D721Med (cell line): ENCODE results near the gene MSANTD2.

Source experiments
- DNase-seq: peaks from one replicate; pipeline ENCODE4 v3.0.0; 2011; ENCODE audit warnings: low spot score; ENCODE audit not compliant: insufficient read length
- FAIRE-seq: peaks from 2 replicates; lab custom pipeline; 2011; peaks lifted over from hg19 to GRCh38; lab: Jason Lieb, UNC
- CTCF ChIP-seq: IDR thresholded peaks from 2 replicates; pipeline ENCODE4 v1.5.1; 2012; ENCODE audit warnings: mild to moderate bottlenecking, control low read depth; ENCODE audit not compliant: insufficient read depth; ENCODE audit errors: missing control alignments

MSANTD2 gene

DNA sequence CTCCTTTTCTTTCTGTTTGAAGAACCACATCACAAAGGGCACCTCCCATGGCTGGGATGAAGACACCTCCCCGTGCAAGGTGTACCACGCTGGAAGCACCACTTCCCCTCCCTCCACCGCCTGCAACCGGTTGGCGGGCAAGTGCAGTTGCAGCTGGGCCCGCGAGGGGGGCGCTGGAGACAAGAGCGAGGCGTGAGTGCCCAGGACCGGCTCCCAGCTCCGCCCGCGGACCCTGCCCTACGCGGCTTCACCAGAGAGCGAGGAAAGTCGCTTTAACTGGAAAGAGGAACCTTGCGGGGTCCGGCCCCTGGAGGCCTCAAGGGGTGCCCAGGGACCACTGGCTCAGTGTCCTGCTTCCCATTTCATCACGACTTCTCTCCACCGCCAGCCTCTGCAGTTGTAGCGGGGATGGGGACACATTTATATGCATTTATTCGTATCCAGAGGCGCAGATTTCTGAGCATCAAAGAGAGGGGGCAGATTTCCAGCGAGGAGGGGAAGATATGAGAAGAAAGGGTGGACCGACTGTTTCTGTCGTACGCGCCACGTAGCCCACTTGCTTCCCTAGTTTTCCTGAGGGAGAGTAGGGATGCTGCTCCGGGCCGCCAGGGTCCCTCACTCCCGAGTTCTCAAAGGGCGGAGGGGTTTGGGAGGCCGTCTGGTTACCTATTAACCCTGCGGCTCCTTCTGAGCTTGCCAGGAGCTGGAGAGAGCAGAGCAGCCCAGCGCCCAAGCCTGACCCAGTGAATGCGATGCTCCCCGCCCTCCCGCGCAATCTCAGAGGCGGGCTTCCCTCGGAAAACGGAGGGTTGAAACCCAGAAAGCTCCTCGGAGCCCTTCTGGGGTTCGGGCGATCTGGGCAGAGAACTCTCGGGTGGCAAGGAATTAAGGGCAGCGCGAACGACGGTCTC lies 41.6 kb downstream of the MSANTD2 start:
- peak; percentile 58 for TF ChIP-seq CTCF
- no peak for FAIRE-seq
- no peak for DNase-seq

GRCh38 chr11:124757320-124757719 lies 42.9 kb downstream of the MSANTD2 start:
- DNase-seq (no peak), FAIRE-seq (no peak)
- no peak for TF ChIP-seq CTCF

GRCh38 chr11:124756753-124757227 lies 43.4 kb downstream of the MSANTD2 start:
- no peak for TF ChIP-seq CTCF
- FAIRE-seq (no peak), DNase-seq (no peak)

- TF ChIP-seq CTCF: no peak
- no peak for FAIRE-seq
- DNase-seq: no peak
Observed at GRCh38 chr11:124756033-124756752, 44.0 kb downstream of the MSANTD2 start.

DNA sequence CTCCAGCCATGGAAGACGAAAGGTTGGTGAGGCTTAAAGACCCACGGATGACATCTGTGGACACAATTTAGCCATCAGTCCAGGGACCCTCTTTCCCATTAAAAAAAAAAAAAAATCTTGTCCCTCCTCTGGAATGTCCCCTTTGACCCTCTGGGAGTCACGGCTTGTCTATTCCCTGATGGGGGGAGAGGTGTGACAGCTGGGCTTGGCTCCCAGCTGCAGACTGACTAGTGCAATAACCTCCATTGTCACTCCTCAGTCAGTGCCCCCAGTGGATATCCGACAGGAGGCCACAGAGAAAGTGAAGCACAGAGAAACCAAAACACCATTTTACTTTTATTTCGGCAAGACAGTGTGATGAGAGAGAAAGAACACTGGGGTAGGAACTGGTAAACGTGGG lies 45.5 kb downstream of the MSANTD2 start:
- FAIRE-seq (no peak), DNase-seq (no peak)
- no peak for TF ChIP-seq CTCF

GRCh38 chr11:124754309-124754708 lies 45.9 kb downstream of the MSANTD2 start:
- FAIRE-seq (no peak), DNase-seq (no peak)
- no peak for TF ChIP-seq CTCF
